ENCODE data around the gene CYTH1. TPM values are rescaled to one million over a fixed set of nuclear protein-coding genes. Genes with fewer than 3 reads are reported as not detected.

CYTH1 gene
- total RNA-seq, 1 experiment from 2014 or later: 34.3 TPM

- POLR2A ChIA-PET: no interaction called here
- no peak for ATAC-seq
Observed at GRCh38 chr17:78761789-78762406, 20.2 kb downstream of the CYTH1 start.

More at GRCh38 chr17:78761789-78762406, 20.2 kb downstream of the CYTH1 start:
- peaks cover 12 to 23% of the 10 kb centered on the region in 2 experiments for H3K4me1 ChIP-seq (ENCODE audit: control insufficient read depth in 1 of 2, insufficient read depth in 2 of 2, low read length in 2 of 2)
- DNase-seq (ENCODE audit: low read depth, low spot score): no peak
- no peak overlapping the region for H3K9ac ChIP-seq (ENCODE audit: low read length)
- H2AFZ ChIP-seq (ENCODE audit: low read depth, low read length, poor library complexity, severe bottlenecking): no peak overlapping the region
- H3K4me2 ChIP-seq (ENCODE audit: low read length): no peak overlapping the region
- peaks cover 45% of the 10 kb centered on the region for H3K79me2 ChIP-seq (ENCODE audit: insufficient read depth, low read length)
- no peaks in the 10 kb centered on the region for H3K27me3 ChIP-seq (ENCODE audit: insufficient read depth, low read length)
- H3K9me2 ChIP-seq (ENCODE audit: insufficient read depth): no peaks in the 10 kb centered on the region
- TF ChIP-seq CBX3 (IDR thresholded peaks at IDR 0.05; ENCODE audit: low read depth): no peak
- no peak for TF ChIP-seq EZH2 (IDR thresholded peaks at IDR 0.05)
- TF ChIP-seq MAX (IDR thresholded peaks at IDR 0.05): no peak
- no peak for TF ChIP-seq ZFX (IDR thresholded peaks at IDR 0.05)
- no peak for TF ChIP-seq POLR2A (IDR thresholded peaks at IDR 0.05; ENCODE audit: borderline replicate concordance, extremely low read depth, insufficient read depth, insufficient read length)
- TF ChIP-seq, protein P1, sequence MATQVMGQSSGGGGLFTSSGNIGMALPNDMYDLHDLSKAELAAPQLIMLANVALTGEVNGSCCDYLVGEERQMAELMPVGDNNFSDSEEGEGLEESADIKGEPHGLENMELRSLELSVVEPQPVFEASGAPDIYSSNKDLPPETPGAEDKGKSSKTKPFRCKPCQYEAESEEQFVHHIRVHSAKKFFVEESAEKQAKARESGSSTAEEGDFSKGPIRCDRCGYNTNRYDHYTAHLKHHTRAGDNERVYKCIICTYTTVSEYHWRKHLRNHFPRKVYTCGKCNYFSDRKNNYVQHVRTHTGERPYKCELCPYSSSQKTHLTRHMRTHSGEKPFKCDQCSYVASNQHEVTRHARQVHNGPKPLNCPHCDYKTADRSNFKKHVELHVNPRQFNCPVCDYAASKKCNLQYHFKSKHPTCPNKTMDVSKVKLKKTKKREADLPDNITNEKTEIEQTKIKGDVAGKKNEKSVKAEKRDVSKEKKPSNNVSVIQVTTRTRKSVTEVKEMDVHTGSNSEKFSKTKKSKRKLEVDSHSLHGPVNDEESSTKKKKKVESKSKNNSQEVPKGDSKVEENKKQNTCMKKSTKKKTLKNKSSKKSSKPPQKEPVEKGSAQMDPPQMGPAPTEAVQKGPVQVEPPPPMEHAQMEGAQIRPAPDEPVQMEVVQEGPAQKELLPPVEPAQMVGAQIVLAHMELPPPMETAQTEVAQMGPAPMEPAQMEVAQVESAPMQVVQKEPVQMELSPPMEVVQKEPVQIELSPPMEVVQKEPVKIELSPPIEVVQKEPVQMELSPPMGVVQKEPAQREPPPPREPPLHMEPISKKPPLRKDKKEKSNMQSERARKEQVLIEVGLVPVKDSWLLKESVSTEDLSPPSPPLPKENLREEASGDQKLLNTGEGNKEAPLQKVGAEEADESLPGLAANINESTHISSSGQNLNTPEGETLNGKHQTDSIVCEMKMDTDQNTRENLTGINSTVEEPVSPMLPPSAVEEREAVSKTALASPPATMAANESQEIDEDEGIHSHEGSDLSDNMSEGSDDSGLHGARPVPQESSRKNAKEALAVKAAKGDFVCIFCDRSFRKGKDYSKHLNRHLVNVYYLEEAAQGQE (IDR thresholded peaks at IDR 0.05; ENCODE audit: low read depth): no peak
- no peak for TF ChIP-seq SIN3A (IDR thresholded peaks at IDR 0.05; ENCODE audit: low read depth)
- TF ChIP-seq TCF7L2 (IDR thresholded peaks at IDR 0.05; ENCODE audit: borderline replicate concordance, extremely low read depth, insufficient read depth, insufficient read length): no peak
- TF ChIP-seq RAD21 (IDR thresholded peaks at IDR 0.05; ENCODE audit: low read depth): no peak
- TF ChIP-seq FOSL1 (IDR thresholded peaks at IDR 0.05; ENCODE audit: low read depth): no peak
- TF ChIP-seq ATF3 (IDR thresholded peaks at IDR 0.05): no peak
- no peak for TF ChIP-seq EZH2phosphoT487 (IDR thresholded peaks at IDR 0.05; ENCODE audit: borderline replicate concordance)
- TF ChIP-seq SRF (IDR thresholded peaks at IDR 0.05; ENCODE audit: low read depth): no peak
- TF ChIP-seq, protein P2, sequence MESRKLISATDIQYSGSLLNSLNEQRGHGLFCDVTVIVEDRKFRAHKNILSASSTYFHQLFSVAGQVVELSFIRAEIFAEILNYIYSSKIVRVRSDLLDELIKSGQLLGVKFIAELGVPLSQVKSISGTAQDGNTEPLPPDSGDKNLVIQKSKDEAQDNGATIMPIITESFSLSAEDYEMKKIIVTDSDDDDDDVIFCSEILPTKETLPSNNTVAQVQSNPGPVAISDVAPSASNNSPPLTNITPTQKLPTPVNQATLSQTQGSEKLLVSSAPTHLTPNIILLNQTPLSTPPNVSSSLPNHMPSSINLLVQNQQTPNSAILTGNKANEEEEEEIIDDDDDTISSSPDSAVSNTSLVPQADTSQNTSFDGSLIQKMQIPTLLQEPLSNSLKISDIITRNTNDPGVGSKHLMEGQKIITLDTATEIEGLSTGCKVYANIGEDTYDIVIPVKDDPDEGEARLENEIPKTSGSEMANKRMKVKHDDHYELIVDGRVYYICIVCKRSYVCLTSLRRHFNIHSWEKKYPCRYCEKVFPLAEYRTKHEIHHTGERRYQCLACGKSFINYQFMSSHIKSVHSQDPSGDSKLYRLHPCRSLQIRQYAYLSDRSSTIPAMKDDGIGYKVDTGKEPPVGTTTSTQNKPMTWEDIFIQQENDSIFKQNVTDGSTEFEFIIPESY (IDR thresholded peaks at IDR 0.05; ENCODE audit: extremely low read depth, insufficient replicate concordance, low read length): no peak
- TF ChIP-seq CEBPB (IDR thresholded peaks at IDR 0.05; ENCODE audit: low read depth): no peak
- no peak overlapping the region for H3K4me3 ChIP-seq (replicated peaks in 1 of 2; ENCODE audit: low read depth in 1 of 2, low read length in 2 of 2)
- BruUV-seq (replicated peaks): no TSS peak
- CTCF ChIA-PET: no interaction called here
- H3K27ac ChIP-seq (ENCODE audit: low read depth, low read length): no peak overlapping the region
- intact Hi-C loops (cut with micrococcal nuclease): no loop called here
- 0 out of 2 replicates have a peak, but pooled peaks cover 4% of the 10 kb centered on the region for H4K20me1 ChIP-seq (ENCODE audit: insufficient read depth)
- H3K36me3 ChIP-seq (ENCODE audit: control insufficient read depth in 1 of 2, insufficient read depth in 2 of 2, low read length in 2 of 2): no peaks in the 10 kb centered on the region
- no peaks in the 10 kb centered on the region for H3K9me3 ChIP-seq (ENCODE audit: control insufficient read depth in 1 of 2, insufficient read depth in 1 of 2, low read depth in 1 of 2, low read length in 2 of 2)
- RAD21 ChIA-PET (ENCODE audit: low non-redundant PET in 1 of 2, low total read pairs in 2 of 2, uncharacterized antibody in 2 of 2, unreplicated experiment in 2 of 2): no interaction called here

All from HCT116 (cell line).